ENCODE results near the gene MTHFSD. TPM values are rescaled to one million over a fixed set of nuclear protein-coding genes. Genes with fewer than 3 reads are reported as not detected.

MTHFSD gene
- total RNA-seq, 1 donor = 15.9 TPM

DNA sequence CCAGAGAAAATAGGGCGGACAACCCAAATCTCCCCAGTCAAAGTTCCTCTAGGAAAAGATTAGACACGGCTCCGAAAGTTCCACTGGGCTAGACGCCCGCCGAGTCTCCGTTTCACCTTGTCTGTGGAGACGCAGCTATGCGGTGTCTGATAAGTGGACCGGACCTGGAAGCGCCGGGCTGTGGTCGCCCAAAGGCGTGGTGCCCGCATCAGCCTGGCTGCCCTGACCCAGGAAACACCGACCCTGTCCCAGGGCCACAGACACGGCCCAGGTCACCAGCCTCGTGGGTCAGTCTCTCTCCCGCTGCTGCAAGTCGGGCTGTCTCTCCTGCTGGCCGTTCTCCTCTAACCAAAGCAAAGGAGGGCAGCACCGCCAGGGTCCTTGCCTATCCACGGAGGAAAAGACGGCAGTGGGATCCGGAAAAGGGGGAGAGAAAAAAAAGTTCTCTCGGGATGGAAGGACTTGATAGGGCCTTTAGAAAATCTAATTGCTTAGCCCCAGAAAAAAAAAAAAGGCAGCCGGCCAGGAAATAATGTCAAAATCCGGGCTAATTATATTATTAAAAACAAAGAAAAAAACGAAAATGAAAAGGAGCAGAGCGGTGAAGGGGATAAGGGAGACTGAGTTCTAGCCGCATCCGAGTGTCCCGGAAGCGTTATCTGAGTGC lies 58.6 kb downstream of the MTHFSD start:
- TF ChIP-seq, protein P1, sequence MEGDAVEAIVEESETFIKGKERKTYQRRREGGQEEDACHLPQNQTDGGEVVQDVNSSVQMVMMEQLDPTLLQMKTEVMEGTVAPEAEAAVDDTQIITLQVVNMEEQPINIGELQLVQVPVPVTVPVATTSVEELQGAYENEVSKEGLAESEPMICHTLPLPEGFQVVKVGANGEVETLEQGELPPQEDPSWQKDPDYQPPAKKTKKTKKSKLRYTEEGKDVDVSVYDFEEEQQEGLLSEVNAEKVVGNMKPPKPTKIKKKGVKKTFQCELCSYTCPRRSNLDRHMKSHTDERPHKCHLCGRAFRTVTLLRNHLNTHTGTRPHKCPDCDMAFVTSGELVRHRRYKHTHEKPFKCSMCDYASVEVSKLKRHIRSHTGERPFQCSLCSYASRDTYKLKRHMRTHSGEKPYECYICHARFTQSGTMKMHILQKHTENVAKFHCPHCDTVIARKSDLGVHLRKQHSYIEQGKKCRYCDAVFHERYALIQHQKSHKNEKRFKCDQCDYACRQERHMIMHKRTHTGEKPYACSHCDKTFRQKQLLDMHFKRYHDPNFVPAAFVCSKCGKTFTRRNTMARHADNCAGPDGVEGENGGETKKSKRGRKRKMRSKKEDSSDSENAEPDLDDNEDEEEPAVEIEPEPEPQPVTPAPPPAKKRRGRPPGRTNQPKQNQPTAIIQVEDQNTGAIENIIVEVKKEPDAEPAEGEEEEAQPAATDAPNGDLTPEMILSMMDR (IDR thresholded peaks at IDR 0.05; ENCODE audit: insufficient read depth, low read length) = no peak
- H3K4me3 ChIP-seq (ENCODE audit: low read depth, low read length) = no peak overlapping the region
- DNase-seq (ENCODE audit: low read depth) = no peak

DNA sequence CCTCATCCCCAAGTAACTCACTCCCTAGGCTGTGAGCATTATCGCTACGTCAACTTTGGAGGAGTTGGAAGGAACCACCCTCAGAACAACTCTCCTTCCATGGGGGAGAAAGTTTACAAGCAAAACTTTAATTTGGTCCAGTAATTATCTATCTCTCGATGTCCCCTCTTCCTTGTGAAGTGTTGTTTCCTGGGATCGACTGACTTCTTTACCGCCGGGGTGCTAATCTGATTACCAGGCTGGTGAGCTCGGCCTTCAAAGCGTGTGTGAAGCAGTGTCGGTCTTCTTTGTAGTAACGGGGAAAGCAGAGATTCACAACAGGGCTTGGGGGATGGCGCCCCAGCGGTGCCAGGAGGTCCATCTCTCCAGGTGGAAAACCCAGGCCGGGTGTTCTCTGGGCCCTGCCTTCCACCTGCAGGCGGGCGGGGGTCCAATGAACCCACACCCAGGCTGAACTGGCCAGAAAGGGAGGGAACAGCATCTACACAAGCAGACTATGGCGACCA lies 59.2 kb downstream of the MTHFSD start:
- H3K4me3 ChIP-seq (ENCODE audit: low read depth, low read length) = no peak overlapping the region
- no peak for DNase-seq (ENCODE audit: low read depth)
- TF ChIP-seq, protein P1 (IDR thresholded peaks at IDR 0.05; ENCODE audit: insufficient read depth, low read length) = no peak

DNA sequence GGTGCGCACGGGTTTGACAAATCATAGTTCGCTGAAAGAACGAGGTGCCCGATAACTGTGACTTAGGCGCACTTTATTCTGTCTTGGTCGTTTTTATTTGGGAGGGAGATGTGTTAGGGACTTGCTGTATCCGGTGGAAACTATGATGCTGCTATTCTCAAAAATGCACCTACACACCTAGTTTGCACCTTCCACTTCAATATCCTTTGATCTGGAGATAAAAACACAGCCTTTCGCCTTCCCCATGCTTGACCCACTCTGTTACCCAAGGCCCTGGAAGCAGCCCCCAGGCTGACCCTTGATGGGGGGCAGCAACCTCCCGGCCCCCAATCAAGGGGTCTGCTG lies 59.7 kb downstream of the MTHFSD start:
- no peak overlapping the region for H3K4me3 ChIP-seq (ENCODE audit: low read depth, low read length)
- no peak for DNase-seq (ENCODE audit: low read depth)
- TF ChIP-seq, protein P1 (IDR thresholded peaks at IDR 0.05; ENCODE audit: insufficient read depth, low read length) = no peak

DNA sequence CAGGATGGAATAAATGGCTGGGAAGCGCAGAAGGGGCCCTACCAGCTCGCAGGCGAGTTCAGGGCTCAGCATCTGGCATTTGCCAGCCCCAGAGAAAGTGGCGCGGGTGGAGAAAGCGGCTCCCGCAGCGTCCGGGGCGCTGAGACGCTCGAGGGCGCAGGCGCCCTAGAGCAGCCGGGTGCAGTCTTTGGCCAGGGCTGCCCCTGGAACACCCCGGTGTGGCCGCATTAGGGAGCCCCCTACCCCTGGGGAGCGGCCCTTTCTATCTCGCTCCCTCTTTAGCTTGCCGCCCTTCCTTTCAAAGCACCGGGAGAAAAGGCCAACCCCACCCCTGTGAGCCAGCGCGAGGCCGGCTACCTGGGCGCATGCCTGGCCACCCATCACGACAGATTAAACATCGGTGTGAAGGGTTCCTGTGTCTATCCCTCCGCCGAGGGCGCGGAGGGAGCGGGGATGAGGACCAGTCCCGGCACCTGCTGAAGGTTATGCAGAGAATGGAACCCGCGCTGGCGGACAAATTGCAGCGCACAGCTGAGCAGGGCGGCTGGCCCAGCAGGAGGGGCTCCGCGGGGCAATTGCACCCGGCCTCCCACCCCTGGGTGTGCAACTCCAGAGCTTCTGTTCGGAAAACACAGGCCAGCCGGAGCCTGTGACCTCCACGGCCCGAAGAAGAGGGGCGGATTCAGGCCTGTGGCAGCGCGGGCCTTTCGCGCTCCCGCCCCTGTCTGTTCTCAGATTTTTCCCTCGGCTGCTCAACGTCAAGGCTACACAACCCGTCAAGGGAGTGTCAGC lies 60.3 kb downstream of the MTHFSD start:
- DNase-seq (ENCODE audit: low read depth) = no peak

DNA sequence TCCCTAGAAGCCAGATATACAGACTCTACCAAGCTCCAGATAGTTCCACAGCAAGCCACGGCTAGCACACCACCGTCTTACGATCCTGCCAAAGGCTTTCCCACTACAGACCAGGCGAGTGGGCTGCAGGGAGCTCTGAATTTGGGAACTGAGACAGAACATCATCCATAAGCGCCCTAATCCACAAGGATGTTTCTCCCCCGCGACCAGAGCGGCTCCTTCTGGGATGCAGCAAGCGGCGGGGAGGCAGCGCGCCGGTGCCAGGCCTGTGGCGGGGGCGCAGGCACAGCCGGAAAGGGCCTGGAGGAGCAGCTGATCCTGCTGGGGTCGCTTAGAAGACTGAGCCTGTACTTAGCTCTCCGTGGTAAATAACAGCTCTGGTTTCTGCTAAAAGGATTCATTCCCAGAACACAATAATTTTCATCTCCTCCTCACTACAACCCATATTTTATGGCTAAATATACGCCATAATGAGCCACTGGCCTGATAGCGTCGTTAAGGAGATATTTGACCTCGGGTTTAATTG lies 60.9 kb downstream of the MTHFSD start:
- DNase-seq (ENCODE audit: low read depth) = no peak
- no peak overlapping the region for H3K4me3 ChIP-seq (ENCODE audit: low read depth, low read length)
- TF ChIP-seq, protein P1 (IDR thresholded peaks at IDR 0.05; ENCODE audit: insufficient read depth, low read length) = no peak

More for the DNA sequence above, 60.3 kb downstream of the MTHFSD start:
- no peak overlapping the region for H3K4me3 ChIP-seq (ENCODE audit: low read depth, low read length)
- TF ChIP-seq, protein P1 (IDR thresholded peaks at IDR 0.05; ENCODE audit: insufficient read depth, low read length) = no peak

DNA sequence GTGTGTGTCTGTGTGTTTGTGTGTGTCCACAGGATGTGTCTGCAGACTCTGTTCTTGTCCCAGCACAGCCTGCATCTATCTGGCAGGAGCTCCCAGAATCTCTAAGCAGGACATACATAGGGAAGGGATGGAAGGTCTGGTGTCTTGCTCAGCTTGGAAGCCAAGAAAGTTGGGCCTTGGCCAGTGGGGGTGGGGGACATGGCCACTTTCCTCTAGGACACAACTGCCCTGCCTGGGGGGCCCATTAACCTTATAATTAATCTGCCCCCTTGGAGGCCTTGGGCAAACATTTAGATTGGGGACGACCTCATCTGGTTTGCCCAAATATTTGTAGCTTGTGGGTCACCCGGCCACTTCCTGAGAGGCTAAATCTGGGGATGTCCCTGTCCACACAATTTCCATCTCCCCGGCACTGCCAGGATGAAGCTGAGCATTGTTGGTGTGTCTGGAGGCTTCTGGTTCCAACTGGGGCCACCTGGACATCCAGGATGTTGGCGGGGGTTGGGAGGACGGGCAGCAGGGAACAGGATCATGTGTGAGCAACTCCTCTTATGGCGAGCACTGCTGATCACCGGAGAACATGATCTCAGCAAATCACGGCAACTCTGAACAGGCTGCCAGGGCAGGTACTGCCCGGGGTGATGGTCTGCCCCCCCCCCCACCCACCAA lies 61.9 kb downstream of the MTHFSD start:
- DNase-seq (ENCODE audit: low read depth) = no peak

More for the DNA sequence above, 61.9 kb downstream of the MTHFSD start:
- TF ChIP-seq, protein P1 (IDR thresholded peaks at IDR 0.05; ENCODE audit: insufficient read depth, low read length) = no peak
- no peak overlapping the region for H3K4me3 ChIP-seq (ENCODE audit: low read depth, low read length)
